GM19372 (cell line): ENCODE measurements around the gene MAGI1.

Experiments used
- ATAC-seq: cut with Tn5 transposase; IDR thresholded peaks from one replicate; pipeline ENCODE4 v1.9.1; 2021; ENCODE audit warnings: mild to moderate bottlenecking, low read depth, moderate library complexity; ENCODE audit not compliant: unreplicated experiment

Gene MAGI1

GRCh38 chr3:65419233-65419632, 619.5 kb downstream of the MAGI1 start:
- ATAC-seq = no peak

- ATAC-seq = no peak
Observed at GRCh38 chr3:65413891-65414290, 624.8 kb downstream of the MAGI1 start.

GRCh38 chr3:65412588-65412987, 626.1 kb downstream of the MAGI1 start:
- no peak for ATAC-seq

GRCh38 chr3:65411367-65411766, 627.4 kb downstream of the MAGI1 start:
- no peak for ATAC-seq

- no peak for ATAC-seq
Observed at GRCh38 chr3:65409176-65409569, 629.5 kb downstream of the MAGI1 start.

- no peak for ATAC-seq
Observed at GRCh38 chr3:65408531-65409175, 630.1 kb downstream of the MAGI1 start.

GRCh38 chr3:65406470-65406869, 632.2 kb downstream of the MAGI1 start:
- no peak for ATAC-seq

GRCh38 chr3:65402597-65402996, 636.1 kb downstream of the MAGI1 start:
- ATAC-seq = no peak

- no peak for ATAC-seq
Observed at GRCh38 chr3:65401359-65402305, 637.1 kb downstream of the MAGI1 start.

- ATAC-seq = no peak
Observed at GRCh38 chr3:65400899-65401298, 637.8 kb downstream of the MAGI1 start.

- no peak for ATAC-seq
Observed at GRCh38 chr3:65398953-65399352, 639.8 kb downstream of the MAGI1 start.

- ATAC-seq = no peak
Observed at GRCh38 chr3:65396078-65396477, 642.6 kb downstream of the MAGI1 start.

- ATAC-seq = no peak
Observed at GRCh38 chr3:65391068-65391467, 647.6 kb downstream of the MAGI1 start.

GRCh38 chr3:65385805-65386204, 652.9 kb downstream of the MAGI1 start:
- ATAC-seq = no peak

GRCh38 chr3:65381496-65382010, 657.2 kb downstream of the MAGI1 start:
- ATAC-seq = no peak

- no peak for ATAC-seq
Observed at GRCh38 chr3:65379223-65379622, 659.5 kb downstream of the MAGI1 start.

- ATAC-seq = no peak
Observed at GRCh38 chr3:65377637-65378036, 661.1 kb downstream of the MAGI1 start.

GRCh38 chr3:65376426-65376825, 662.3 kb downstream of the MAGI1 start:
- no peak for ATAC-seq

GRCh38 chr3:65371053-65371452, 667.7 kb downstream of the MAGI1 start:
- no peak for ATAC-seq

GRCh38 chr3:65368866-65369265, 669.9 kb downstream of the MAGI1 start:
- no peak for ATAC-seq

- ATAC-seq = no peak
Observed at GRCh38 chr3:65362688-65363087, 676.0 kb downstream of the MAGI1 start.

- ATAC-seq = no peak
Observed at GRCh38 chr3:65361448-65361847, 677.3 kb downstream of the MAGI1 start.
